NCI-H2081 (cell line): ENCODE results near the gene GTF2IRD2.
"Not testable (repeated sequence)": the region's sequence is repeated elsewhere in the genome, so short reads cannot be mapped to it uniquely, and the experiment has no call there.

ENCODE experiments used
- DNase-seq, 2 experiments: peaks; one replicate each; lab custom pipeline; 2025; lab: John Stamatoyannopoulos, UW

Gene GTF2IRD2

GRCh38 chr7:74850833-74851721, at the start of gene GTF2IRD2:
Gene GTF2IRD2 (minus strand): TSS chr7:74851605. CDS start chr7:74836378, 15,227 bp downstream.
- not testable (repeated sequence) for DNase-seq

GRCh38 chr7:74890158-74891123, 39.0 kb upstream of the GTF2IRD2 start:
- DNase-seq = peak; percentile 84 to 89

GRCh38 chr7:74889518-74890129, 38.2 kb upstream of the GTF2IRD2 start:
- not testable (repeated sequence) for DNase-seq

- not testable (repeated sequence) for DNase-seq
Measured at GRCh38 chr7:74885295-74885694, 33.9 kb upstream of the GTF2IRD2 start.

- not testable (repeated sequence) for DNase-seq
Measured at GRCh38 chr7:74882110-74882509, 30.7 kb upstream of the GTF2IRD2 start.

- DNase-seq = not testable (repeated sequence)
Measured at GRCh38 chr7:74874748-74875512, 23.5 kb upstream of the GTF2IRD2 start.

GRCh38 chr7:74874104-74874747, 22.8 kb upstream of the GTF2IRD2 start:
- DNase-seq = not testable (repeated sequence)

GRCh38 chr7:74872542-74872941, 21.1 kb upstream of the GTF2IRD2 start:
- not testable (repeated sequence) for DNase-seq

- not testable (repeated sequence) for DNase-seq
Measured at GRCh38 chr7:74865777-74866176, 14.4 kb upstream of the GTF2IRD2 start.

GRCh38 chr7:74849853-74850252, 1.6 kb downstream of the GTF2IRD2 start:
- DNase-seq = not testable (repeated sequence)

GRCh38 chr7:74830411-74830810, 21.0 kb downstream of the GTF2IRD2 start:
- DNase-seq = not testable (repeated sequence)

GRCh38 chr7:74829959-74830358, 21.4 kb downstream of the GTF2IRD2 start:
- DNase-seq = not testable (repeated sequence)

- DNase-seq = not testable (repeated sequence)
Measured at GRCh38 chr7:74821259-74821658, 30.1 kb downstream of the GTF2IRD2 start.

GRCh38 chr7:74820146-74820805, 31.1 kb downstream of the GTF2IRD2 start:
- DNase-seq = not testable (repeated sequence)

- DNase-seq = not testable (repeated sequence)
Measured at GRCh38 chr7:74815882-74816281, 35.5 kb downstream of the GTF2IRD2 start.

GRCh38 chr7:74798644-74799043, 52.8 kb downstream of the GTF2IRD2 start:
- not testable (repeated sequence) for DNase-seq

- not testable (repeated sequence) for DNase-seq
Measured at GRCh38 chr7:74797848-74798622, 53.4 kb downstream of the GTF2IRD2 start.

- not testable (repeated sequence) for DNase-seq
Measured at GRCh38 chr7:74789200-74789736, 62.1 kb downstream of the GTF2IRD2 start.
